SKM-1 treated with dmso at 0.1 percent for 144 hours (cell line): ENCODE measurements around the gene TMEM50B.
A peak's percentile ranks its signal among the peaks of the same experiment; 100 is the strongest.
"Not testable (repeated sequence)": the region's sequence is repeated elsewhere in the genome, so short reads cannot be mapped to it uniquely, and the experiment has no call there.

Experiments used
- DNase-seq: peaks from one replicate; lab custom pipeline; 2025; ENCODE audit not compliant: unreplicated experiment; lab: John Stamatoyannopoulos, UW

Gene TMEM50B

GRCh38 chr21:33432496-33432895, 47.3 kb downstream of the TMEM50B start:
- no peak for DNase-seq

- DNase-seq: no peak
Measured at GRCh38 chr21:33430858-33431257, 48.9 kb downstream of the TMEM50B start.

GRCh38 chr21:33428669-33429068, 51.1 kb downstream of the TMEM50B start:
- DNase-seq: no peak

GRCh38 chr21:33427051-33427450, 52.7 kb downstream of the TMEM50B start:
- DNase-seq: no peak

GRCh38 chr21:33425825-33426224, 53.9 kb downstream of the TMEM50B start:
- DNase-seq: no peak

GRCh38 chr21:33424214-33424613, 55.6 kb downstream of the TMEM50B start:
- no peak for DNase-seq

GRCh38 chr21:33421713-33422393, 57.9 kb downstream of the TMEM50B start:
- DNase-seq: no peak

GRCh38 chr21:33419538-33420123, 60.1 kb downstream of the TMEM50B start:
- DNase-seq: no peak

GRCh38 chr21:33418691-33419090, 61.1 kb downstream of the TMEM50B start:
- no peak for DNase-seq

GRCh38 chr21:33414926-33415325, 64.8 kb downstream of the TMEM50B start:
- no peak for DNase-seq

GRCh38 chr21:33414068-33414467, 65.7 kb downstream of the TMEM50B start:
- no peak for DNase-seq

- no peak for DNase-seq
Measured at GRCh38 chr21:33412832-33413519, 66.8 kb downstream of the TMEM50B start.

GRCh38 chr21:33412439-33412831, 67.3 kb downstream of the TMEM50B start:
- not testable (repeated sequence) for DNase-seq

- DNase-seq: no peak
Measured at GRCh38 chr21:33411949-33412430, 67.8 kb downstream of the TMEM50B start.

GRCh38 chr21:33406493-33406892, 73.3 kb downstream of the TMEM50B start:
- DNase-seq: no peak

GRCh38 chr21:33403786-33404585, 75.8 kb downstream of the TMEM50B start:
- DNase-seq: no peak

- no peak for DNase-seq
Measured at GRCh38 chr21:33403128-33403785, 76.5 kb downstream of the TMEM50B start, which contains the start of gene IFNGR2. TSS of gene IFNGR2 (plus strand) at chr21:33403413. CDS start at chr21:33403544, 131 bp downstream.

GRCh38 chr21:33402001-33402979, 77.5 kb downstream of the TMEM50B start:
- DNase-seq: peak; percentile 88

- peak; percentile 62 for DNase-seq
Measured at GRCh38 chr21:33401630-33401992, 78.2 kb downstream of the TMEM50B start.
